ENCODE measurements around the gene ISLR2.

The ISLR2 gene

DNA sequence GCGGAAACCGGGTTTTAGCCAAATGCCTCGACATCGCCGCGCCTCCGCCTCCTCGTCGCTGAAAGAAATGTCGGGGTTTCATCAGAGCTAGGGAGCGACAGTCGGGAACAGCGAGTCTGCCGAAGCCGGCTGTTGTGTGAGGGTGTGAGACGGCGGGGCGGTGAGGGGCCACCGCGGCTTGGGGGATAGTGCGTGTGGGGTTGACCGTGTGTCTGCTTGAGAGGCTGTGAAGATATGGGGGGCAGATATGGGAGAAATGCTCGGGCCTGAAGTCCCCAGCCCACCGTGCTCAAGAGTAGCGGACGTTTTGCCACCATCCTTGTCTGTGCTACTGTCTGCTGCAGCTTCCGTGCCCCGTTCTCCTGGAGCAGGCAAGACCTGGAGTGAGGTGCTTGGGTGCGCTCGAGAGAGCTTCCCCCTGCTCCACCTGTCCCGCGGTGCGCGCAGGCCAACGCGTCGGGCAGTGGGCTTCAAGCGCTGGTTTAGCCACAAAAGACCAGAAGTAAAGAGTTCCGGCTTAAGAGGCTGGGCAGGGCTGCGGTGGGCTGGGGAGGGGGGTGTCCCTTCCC lies 716 bp upstream of the ISLR2 start:
- DNase-seq: no peak

DNA sequence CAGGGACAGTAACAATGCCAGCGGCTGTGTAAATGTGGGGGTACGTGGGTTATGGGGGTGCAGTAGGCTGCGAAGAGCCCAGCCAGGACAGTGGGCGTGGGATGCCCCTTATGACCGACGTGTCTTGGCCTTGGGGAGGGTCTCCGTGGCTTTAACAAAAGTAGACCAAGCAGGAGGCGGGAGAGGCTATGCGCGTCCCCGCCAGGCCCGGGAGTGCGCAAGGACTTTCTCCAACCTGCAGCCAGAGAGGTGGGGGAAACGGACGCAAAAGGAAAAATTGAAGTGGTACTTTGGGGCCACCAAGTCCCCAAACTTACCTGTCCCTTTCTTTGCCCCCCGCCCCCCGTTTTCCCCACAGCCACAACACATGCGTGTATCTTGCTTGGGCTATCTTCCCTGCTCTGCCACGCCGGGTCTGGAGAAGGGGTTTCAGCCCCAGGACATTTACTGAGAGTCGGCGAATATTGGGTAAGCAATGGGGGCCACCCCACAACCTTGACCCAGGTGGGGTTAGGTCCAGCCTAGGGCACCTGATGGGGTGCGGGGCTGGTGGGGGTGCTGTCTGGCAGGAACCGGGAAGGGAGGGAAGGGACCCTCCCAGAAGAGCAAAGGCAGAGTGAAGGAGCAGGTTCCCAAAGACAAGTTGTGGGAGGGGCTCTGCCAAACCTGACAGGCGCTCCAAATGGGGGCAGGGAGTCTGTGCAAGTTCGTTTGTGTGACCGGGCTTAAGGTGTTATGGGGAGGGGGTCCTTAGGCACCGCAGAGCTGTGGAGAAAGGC lies 652 bp downstream of the ISLR2 start:
- no peak for DNase-seq

DNA sequence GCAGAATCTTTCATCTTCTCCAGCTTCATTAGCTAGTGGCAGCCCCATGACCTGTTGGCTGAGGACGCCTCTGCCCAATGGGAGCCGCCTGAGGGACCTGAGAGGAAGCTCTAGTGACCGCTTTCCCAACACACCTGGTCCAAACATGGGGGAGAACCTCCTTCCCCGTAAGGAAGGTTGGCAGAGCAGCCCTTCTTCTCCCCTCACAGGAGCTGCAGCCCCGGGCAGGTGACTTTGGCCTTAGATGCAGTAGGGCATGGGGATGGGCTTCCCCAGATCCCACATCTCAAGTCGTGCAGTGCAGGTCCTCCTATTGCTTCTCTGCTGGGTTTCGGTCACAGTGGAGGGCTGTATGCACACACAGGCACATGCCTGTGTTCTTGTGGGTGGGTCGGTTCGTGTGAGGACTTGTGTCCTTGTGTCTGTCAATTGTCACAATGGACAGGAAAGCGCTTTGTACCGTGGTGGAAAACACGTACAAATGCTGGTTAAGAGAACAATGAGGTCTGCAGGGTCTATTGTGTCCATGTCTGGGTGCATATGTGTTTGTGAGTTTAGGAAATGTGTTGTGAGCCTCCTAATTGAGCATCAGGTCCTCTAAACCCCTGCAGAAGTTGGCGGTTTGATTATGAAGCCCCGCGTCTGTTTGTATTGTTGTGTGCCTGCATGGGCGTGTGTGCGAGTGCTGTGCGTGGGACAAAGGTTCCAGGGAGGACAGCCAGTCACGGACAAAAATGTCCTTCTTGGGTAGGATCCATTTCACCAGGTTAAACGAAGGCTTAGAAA lies 1.4 kb downstream of the ISLR2 start:
- DNase-seq: no peak

DNA sequence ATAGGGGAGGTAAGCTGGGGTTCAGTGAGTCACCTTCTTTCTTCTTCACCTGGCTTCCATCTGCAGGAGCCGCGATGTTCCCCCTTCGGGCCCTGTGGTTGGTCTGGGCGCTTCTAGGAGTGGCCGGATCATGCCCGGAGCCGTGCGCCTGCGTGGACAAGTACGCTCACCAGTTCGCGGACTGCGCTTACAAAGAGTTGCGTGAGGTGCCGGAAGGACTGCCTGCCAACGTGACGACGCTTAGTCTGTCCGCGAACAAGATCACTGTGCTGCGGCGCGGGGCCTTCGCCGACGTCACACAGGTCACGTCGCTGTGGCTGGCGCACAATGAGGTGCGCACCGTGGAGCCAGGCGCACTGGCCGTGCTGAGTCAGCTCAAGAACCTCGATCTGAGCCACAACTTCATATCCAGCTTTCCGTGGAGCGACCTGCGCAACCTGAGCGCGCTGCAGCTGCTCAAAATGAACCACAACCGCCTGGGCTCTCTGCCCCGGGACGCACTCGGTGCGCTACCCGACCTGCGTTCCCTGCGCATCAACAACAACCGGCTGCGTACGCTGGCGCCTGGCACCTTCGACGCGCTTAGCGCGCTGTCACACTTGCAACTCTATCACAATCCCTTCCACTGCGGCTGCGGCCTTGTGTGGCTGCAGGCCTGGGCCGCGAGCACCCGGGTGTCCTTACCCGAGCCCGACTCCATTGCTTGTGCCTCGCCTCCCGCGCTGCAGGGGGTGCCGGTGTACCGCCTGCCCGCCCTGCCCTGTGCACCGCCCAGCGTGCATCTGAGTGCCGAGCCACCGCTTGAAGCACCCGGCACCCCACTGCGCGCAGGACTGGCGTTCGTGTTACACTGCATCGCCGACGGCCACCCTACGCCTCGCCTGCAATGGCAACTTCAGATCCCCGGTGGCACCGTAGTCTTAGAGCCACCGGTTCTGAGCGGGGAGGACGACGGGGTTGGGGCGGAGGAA lies 2.6 kb downstream of the ISLR2 start:
- DNase-seq: no peak

DNA sequence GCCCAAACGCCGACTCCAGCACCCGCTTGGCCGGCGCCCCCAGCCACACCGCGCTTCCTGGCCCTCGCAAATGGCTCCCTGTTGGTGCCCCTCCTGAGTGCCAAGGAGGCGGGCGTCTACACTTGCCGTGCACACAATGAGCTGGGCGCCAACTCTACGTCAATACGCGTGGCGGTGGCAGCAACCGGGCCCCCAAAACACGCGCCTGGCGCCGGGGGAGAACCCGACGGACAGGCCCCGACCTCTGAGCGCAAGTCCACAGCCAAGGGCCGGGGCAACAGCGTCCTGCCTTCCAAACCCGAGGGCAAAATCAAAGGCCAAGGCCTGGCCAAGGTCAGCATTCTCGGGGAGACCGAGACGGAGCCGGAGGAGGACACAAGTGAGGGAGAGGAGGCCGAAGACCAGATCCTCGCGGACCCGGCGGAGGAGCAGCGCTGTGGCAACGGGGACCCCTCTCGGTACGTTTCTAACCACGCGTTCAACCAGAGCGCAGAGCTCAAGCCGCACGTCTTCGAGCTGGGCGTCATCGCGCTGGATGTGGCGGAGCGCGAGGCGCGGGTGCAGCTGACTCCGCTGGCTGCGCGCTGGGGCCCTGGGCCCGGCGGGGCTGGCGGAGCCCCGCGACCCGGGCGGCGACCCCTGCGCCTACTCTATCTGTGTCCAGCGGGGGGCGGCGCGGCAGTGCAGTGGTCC lies 3.5 kb downstream of the ISLR2 start:
- no peak for DNase-seq

DNA sequence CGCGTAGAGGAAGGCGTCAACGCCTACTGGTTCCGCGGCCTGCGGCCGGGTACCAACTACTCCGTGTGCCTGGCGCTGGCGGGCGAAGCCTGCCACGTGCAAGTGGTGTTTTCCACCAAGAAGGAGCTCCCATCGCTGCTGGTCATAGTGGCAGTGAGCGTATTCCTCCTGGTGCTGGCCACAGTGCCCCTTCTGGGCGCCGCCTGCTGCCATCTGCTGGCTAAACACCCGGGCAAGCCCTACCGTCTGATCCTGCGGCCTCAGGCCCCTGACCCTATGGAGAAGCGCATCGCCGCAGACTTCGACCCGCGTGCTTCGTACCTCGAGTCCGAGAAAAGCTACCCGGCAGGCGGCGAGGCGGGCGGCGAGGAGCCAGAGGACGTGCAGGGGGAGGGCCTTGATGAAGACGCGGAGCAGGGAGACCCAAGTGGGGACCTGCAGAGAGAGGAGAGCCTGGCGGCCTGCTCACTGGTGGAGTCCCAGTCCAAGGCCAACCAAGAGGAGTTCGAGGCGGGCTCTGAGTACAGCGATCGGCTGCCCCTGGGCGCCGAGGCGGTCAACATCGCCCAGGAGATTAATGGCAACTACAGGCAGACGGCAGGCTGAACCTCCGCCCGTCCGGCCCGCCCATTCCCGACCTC lies 4.1 kb downstream of the ISLR2 start:
- DNase-seq: no peak

DNA sequence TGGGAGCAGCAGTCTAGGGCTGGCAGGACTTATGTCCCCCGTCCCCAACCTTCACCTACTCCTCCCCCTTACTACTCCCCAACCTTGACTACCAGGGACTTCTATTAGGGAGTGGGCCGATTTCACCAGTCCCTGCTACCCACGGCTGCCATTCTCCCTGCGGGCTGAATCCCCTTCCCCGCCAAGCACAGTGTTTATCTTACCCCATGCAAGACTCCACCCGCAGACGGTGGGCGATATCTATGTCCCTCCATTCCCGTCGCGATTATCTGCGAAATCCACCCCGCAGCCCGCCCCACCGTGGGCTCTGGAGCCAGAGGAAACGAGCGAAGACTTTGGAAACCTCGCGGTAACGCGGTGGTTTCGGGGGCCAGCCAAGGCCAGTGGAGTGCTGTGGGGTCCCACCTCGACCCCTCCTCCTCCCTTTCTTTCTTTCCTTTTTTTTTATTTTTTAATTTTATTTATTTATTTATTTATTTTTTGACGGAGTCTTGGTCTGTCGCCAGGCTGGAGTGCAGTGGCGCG lies 4.7 kb downstream of the ISLR2 start:
- DNase-seq: no peak

DNA sequence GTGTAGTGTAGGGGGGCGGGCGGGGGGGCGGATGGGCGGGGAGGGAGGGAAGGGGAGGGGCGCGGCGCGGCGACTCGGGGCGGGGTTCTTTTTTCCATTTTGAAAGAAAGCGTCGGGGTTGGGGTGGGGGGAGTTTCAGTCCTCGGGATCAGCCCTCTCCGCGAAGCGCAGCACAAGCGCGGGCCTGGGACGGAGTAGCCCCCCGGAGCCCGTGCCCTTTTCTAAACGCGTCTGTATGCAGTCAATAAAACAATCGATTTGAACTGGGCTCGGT lies 6.1 kb downstream of the ISLR2 start:
- no peak for DNase-seq

DNA sequence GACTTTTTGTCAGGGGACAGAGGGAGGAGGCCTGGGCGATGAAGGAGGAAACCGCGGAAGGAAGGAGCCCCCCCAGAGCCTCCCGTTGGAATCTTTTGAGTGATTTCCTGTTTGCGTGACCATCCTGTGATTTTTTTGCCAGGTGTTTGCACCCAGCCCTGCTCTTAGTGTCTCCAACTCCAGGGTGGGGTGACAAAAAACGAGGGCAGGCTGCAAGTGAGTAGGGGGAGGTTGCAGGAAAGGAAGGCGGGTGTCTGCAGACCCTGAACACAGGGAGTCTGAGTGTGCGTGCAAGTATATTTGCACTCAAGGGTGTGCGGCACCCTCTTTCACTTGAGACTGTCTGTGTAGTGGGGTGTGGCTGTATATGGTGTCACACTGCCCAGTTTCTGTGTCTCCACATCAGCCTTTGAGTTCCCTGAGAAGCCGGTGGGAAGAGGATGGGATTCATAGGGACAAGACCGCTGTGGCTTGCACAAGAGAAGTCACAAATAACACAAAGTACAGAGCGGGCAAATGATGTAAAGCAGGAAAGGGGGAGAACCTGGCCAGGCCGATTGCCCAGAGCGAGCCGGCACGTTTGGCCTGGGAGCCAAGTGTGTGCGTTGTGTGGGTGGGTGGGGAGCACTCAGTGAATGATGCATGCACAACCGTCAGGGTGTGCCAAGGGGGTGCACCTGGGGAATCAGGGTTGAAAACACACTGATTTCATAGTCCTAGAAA lies 6.6 kb downstream of the ISLR2 start:
- no peak for DNase-seq

DNA sequence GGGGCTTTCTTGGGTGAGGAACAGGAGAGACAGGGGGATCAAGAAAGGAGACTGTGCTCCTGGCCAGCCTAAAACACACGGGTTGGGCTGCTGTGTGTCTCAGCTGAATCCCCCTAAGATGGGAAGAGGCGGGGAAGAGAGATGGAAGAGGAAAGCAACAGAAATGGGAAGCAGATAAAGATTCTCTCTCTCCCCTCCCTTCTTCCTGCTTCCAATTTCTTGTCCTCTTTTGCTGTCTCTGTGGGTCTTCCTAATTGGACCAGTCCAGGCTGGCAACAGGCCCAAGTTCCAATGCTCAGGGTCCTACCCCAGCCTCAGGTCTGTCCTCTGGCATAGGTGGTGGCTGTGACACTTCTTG lies 7.1 kb downstream of the ISLR2 start:
- DNase-seq: no peak

DNA sequence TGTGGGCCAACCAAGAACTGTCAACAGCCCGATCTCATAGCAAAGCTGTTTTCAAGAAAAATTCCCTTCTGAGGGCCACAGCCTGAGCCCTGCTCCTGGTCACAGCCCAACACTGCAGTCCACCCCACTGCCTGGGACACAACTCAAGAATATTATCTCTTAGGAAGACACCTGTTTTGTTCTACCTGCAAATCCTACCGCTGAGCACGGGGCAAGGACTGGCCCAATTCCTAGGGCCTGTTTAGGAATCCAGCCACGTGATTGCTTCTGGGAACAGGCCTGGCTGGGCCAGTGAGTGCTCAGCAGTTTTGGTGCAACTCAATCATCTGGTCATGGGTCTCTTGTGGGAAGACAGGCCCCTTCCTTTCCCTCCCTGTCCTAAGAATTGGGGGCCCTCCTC lies 8.3 kb downstream of the ISLR2 start:
- no peak for DNase-seq

DNA sequence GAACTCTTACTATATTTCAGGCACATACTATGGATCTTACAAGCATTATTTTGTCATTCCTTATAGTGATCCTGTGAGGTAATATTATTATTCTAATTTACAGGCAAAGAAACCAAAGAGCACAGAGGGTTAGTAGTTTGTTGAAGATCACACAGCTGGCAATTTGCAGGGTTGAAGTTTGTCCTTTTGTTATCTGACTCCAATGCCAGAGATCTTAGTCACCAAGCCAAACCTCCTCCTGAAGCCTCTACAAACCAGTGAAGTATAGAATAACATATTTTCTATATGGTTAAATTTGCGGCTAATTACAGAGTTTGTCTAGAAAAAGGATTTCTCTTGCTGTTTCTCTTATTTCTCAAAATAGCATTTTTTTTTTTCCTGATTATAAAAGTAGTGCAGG lies 11.2 kb downstream of the ISLR2 start:
- no peak for DNase-seq

DNA sequence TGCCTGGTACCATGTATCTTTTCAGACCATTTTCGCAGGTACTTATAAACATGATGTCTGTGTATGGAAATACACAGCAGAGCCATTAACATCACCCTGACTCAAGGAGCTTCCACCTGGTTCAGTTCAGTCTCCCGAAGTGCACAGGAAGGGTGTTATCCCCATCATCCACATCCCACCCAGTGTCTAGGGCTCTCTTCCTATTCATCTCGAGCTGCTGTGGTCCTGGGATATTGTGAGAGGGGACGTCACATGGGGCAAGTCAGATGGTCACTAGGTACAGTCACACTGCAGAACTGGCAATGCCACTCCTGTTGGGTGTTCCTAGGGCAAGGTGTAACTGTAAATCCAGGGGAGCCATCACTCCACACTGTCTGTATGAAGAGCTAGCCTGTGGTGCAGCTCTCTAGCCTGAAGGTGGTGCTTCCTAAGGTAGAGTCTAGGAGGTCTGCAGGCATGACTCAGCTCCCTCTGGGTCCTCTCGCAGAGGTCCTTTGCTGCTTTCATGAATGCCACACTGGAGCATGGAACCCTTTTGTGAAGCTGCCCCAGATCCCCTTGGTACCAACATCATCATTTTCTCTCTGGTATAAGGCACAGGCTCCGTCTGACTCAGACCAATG lies 13.9 kb downstream of the ISLR2 start:
- DNase-seq: no peak

DNA sequence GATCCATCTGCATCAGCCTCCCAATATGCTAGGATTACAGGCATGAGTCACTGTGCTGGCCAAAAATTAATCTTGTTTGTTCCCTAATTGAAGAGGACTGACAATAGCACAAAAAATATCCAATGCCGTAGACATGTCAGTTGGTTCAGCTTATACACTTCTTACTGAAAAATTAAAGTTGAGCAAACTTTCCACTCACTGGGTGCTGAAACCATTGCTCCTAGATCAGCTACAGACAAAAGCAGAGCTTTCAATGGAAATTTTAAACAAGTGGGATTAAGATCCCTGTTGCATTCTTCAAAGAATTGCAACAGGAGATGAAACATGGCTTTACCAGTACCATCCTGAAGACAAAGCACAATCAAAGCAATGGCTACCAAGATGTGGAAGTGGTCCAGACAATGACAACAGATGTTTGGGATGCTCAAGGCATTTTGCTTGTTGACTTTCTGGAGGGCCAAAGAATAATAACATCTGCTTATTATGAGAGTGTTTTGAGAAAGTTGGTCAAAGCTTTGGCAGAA lies 16.0 kb downstream of the ISLR2 start:
- no peak for DNase-seq

DNA sequence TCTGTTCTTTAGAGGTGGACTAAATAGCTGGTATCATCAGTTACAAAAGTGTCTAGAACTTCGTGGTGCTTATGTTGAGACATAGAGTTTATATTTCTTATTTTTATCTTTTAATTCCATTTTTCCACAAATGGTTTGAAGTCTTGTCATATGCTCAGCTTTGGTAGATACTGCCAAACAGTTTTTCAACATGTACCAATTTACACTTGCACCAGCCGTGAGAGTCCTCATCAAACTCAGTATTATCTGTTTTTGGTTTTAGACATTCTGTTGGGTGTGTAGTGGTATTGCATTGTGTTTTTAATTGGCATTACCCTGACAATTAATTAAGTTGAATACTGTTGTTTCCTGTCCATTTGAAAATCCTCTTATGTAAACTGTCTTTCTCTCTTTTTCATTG lies 16.7 kb downstream of the ISLR2 start:
- no peak for DNase-seq

DNA sequence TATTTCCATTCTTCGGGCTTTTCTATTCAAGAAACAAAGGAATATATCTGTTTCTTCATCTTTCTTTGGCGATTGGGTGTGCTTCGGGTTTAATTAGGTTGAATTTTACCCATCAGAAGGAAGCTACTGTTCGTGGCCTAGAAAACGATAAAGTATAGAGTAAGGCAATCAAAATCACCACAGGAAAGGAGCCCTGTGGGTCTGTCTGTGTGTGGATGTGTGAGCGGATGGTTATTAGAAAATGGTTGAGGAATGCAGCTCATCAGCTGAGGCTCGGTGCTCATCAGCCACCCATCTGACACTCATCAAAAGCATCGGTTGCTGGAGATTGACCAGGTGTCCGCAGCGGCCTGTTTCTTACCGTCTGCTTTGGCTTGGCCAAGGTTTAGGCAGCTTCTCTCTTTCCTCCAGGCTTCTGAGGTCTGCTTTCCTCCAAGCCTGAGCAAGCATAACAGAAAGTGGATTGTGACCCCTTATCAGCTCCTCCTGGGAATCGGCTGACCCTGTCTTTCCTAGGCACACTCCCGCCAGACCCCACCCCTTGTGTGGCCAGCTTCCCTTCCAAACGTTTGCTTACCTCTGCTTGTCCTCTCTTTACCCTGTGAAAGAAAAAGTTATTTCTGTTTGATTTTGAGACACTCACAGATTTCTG lies 25.5 kb downstream of the ISLR2 start:
- no peak for DNase-seq

DNA sequence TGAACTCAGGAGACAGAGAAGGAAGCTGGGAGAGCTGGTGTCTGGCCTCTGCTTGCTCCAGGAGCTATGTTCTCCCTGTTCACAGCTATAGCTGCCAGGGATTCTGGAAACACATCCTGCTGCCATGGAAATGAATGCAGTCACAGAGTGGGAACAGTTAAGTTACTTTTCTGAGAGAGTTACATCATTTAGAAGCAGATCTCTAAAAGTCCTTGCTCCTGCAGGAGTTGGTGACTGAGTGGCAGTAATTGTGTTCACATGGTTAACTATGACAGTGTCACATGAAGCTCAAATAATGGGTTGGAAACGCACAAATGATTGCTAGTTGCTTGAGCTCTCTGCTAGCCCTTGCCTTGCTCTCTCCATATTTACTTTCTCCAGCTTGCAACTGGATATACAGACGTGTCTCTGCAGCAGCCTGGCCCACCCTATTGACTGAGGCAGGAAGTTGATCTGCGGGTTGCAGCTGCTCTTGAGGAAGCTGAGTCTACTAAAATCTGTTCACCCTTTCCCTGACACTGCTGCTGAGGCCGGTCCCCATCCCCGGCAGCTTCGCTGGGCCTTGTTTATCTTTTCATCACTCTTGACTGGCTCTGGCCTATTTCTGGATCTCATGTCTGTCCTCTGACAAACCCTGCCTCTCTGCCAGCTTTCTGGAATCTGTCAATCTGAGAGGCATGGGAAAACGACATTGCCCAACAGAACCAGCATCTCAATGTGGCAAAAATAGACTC lies 26.5 kb downstream of the ISLR2 start:
- no peak for DNase-seq

DNA sequence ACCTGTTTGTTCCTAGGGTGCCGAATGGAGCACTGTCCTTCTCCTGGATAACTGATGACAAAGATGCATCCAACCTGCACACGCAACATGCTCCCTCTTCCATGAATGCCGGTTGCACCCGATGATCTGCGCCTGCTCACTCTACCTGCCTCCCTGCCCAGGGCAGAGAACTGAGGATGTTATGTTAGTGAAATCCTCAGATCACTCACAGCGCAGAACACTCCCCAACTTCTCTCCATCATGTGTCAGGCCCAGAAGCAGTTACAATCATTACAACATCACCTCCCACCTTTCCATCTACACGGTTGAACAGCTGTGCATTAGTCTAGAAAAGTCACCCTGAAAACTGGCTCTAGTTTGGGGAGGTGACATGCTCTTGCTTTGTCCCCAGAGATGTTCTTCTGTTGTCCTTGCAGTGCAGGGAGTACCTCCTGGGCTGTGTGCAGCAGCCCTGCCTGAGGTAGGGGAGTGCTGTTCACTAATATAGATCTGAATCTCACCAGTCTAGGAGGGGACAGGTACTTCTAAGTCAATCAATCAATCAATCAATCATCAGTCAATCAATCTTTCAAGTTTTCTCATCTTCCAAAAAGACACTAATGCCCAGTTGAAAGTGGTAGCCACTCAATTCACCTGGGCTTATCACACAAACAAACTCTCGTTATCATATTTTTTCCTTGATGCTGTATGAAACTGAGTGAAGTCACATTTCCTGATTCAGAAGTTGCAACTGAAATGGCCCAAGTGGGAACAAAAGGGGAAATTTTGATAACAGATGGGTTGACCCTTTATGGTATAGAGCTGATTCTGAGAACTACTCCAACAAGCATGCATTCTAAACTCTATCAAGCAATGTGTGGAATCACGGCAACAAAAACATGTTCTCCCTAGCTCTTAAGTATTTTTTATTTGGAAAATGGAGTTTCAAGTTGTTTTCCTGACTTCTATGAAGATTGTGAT lies 27.8 kb downstream of the ISLR2 start:
- DNase-seq: no peak

Measured in CD4-positive, alpha-beta T cell treated with Interleukin-4 for 1 hour (primary cell).